WTC11 (cell line): Measurements from ENCODE around the gene GPR161. TPM values are rescaled to one million over a fixed set of nuclear protein-coding genes. Genes with fewer than 3 reads are reported as not detected.

Experiments
- ATAC-seq: fragments of 200-7000 bp; cut with Tn5 transposase; 2 replicates; pipeline ENCODE4 v1.10.0; 2021; ENCODE audit warnings: mild to moderate bottlenecking, moderate library complexity
- CTCF ChIA-PET: fragments of 300-600 bp; sonication (Branson Sonifier 250); formaldehyde crosslinking; loops from one replicate; lab custom pipeline; 2021; ENCODE audit warnings: antibody characterized with exemption; lab: Charles Lee
- POLR2A ChIA-PET: fragments of 350-600 bp; sonication (Branson Sonifier 250); formaldehyde crosslinking; loops from one replicate; lab custom pipeline; 2021; ENCODE audit warnings: antibody characterized with exemption; lab: Charles Lee
- DNase-seq: peaks from one replicate; pipeline ENCODE4 v3.0.0; 2021; ENCODE audit warnings: low spot score
- H3K27ac Mint-ChIP-seq: 2 replicates; pipeline ENCODE4 v1.8.0; 2021; ENCODE audit warnings: mixed read lengths
- H3K27me3 Mint-ChIP-seq: 2 replicates; pipeline ENCODE4 v1.8.0; 2021; ENCODE audit warnings: low read depth, mild to moderate bottlenecking, moderate library complexity, mixed read lengths
- H3K36me3 Mint-ChIP-seq: 2 replicates; pipeline ENCODE4 v1.8.0; 2021; ENCODE audit warnings: mixed read lengths
- H3K4me1 Mint-ChIP-seq: 2 replicates; pipeline ENCODE4 v1.8.0; 2022; ENCODE audit warnings: mixed read lengths
- H3K4me3 Mint-ChIP-seq: 2 replicates; pipeline ENCODE4 v1.8.0; 2021; ENCODE audit warnings: mild to moderate bottlenecking, moderate library complexity, mixed read lengths
- H3K9me3 Mint-ChIP-seq: 2 replicates; pipeline ENCODE4 v1.8.0; 2021; ENCODE audit warnings: mixed read lengths
- AFF4 ChIP-seq: sonication (generic); formaldehyde crosslinking; IDR thresholded peaks from 2 replicates; pipeline ENCODE4 v1.8.1; 2023; ENCODE audit warnings: mild to moderate bottlenecking, missing genetic modification reagents, borderline replicate concordance
- ARID4B ChIP-seq: sonication (generic); formaldehyde crosslinking; IDR thresholded peaks from 2 replicates; pipeline ENCODE4 v1.8.0; 2023; ENCODE audit warnings: missing genetic modification reagents, mild to moderate bottlenecking, borderline replicate concordance
- ATF1 ChIP-seq: sonication (generic); formaldehyde crosslinking; IDR thresholded peaks from 2 replicates; pipeline ENCODE4 v1.8.1; 2023; ENCODE audit warnings: mild to moderate bottlenecking, moderate library complexity, missing genetic modification reagents
- CREM ChIP-seq: sonication (generic); formaldehyde crosslinking; IDR thresholded peaks from 2 replicates; pipeline ENCODE4 v1.8.1; 2022; ENCODE audit warnings: mild to moderate bottlenecking, missing genetic modification reagents, moderate library complexity
- EMX1 ChIP-seq: fragments of 250-450 bp; sonication (Bioruptor Pico); IDR thresholded peaks from 2 replicates; pipeline ENCODE4 v1.8.0; 2021; ENCODE audit warnings: mild to moderate bottlenecking
- FOXP4 ChIP-seq: sonication (generic); formaldehyde crosslinking; IDR thresholded peaks from 2 replicates; pipeline ENCODE4 v1.8.0; 2022; ENCODE audit warnings: mild to moderate bottlenecking, missing genetic modification reagents
- GABPB1 ChIP-seq: sonication (generic); formaldehyde crosslinking; IDR thresholded peaks from 2 replicates; pipeline ENCODE4 v1.8.1; 2023; ENCODE audit warnings: mild to moderate bottlenecking, missing genetic modification reagents
- NR2C2 ChIP-seq: sonication (generic); formaldehyde crosslinking; IDR thresholded peaks from 2 replicates; pipeline ENCODE4 v1.8.0; 2022; ENCODE audit warnings: mild to moderate bottlenecking, missing genetic modification reagents
- PRRX2 ChIP-seq: fragments of 250-450 bp; sonication (Bioruptor Pico); IDR thresholded peaks from 2 replicates; pipeline ENCODE4 v1.8.0; 2021; ENCODE audit warnings: mild to moderate bottlenecking
- TEAD1 ChIP-seq: sonication (generic); formaldehyde crosslinking; IDR thresholded peaks from 2 replicates; pipeline ENCODE4 v1.8.0; 2022; ENCODE audit warnings: mild to moderate bottlenecking, missing genetic modification reagents
- TEAD4 ChIP-seq: sonication (generic); formaldehyde crosslinking; IDR thresholded peaks from 2 replicates; pipeline ENCODE4 v1.8.0; 2022; ENCODE audit warnings: mild to moderate bottlenecking, missing genetic modification reagents
- ZNF232 ChIP-seq: sonication (generic); formaldehyde crosslinking; IDR thresholded peaks from 2 replicates; pipeline ENCODE4 v1.8.0; 2022; ENCODE audit warnings: mild to moderate bottlenecking, missing genetic modification reagents
- ZNF263 ChIP-seq: sonication (generic); formaldehyde crosslinking; IDR thresholded peaks from 2 replicates; pipeline ENCODE4 v1.8.1; 2022; ENCODE audit warnings: low read depth, mild to moderate bottlenecking, moderate library complexity, missing genetic modification reagents
- ZNF281 ChIP-seq: sonication (generic); formaldehyde crosslinking; IDR thresholded peaks from 2 replicates; pipeline ENCODE4 v1.8.0; 2023; ENCODE audit warnings: mild to moderate bottlenecking, missing genetic modification reagents
- ZNF396 ChIP-seq: fragments of 250-450 bp; sonication (Bioruptor Pico); IDR thresholded peaks from 2 replicates; pipeline ENCODE4 v1.8.0; 2021; ENCODE audit warnings: mild to moderate bottlenecking, moderate library complexity, borderline replicate concordance
- total RNA-seq: library from RNA; stranded (reverse); gene quantifications from 3 replicates; pipeline ENCODE4 v1.2.3, GENCODE V29; 2021

GPR161 gene
- total RNA-seq, 1 experiment from 2014 or later, result 11.6 TPM

GRCh38 chr1:168129933-168130332, 6.8 kb downstream of the GPR161 start:
- ChIA-PET CTCF (interaction anchor here (0.6 to 2.7 kb wide), 6 partner anchors 8 to 1260 kb away, joined by 3 to 11 read pairs (median 6); no protein-coding TSS in a partner anchor), POLR2A (no interaction called here)
- no peak for TF ChIP-seq EMX1
- TF ChIP-seq AFF4 (CRISPR knock-in tag), result no peak
- TF ChIP-seq NR2C2, result no peak
- no peak for TF ChIP-seq TEAD1
- TF ChIP-seq ZNF281, result no peak
- TF ChIP-seq ZNF263 (CRISPR knock-in tag), result no peak
- Mint-ChIP-seq H3K4me3 (no peak overlapping the region), H3K9me3 (peaks cover 11% of the 10 kb centered on the region), H3K27me3 (peaks cover 7% of the 10 kb centered on the region), H3K4me1 (peaks cover 18% of the 10 kb centered on the region), H3K36me3 (peaks cover 24% of the 10 kb centered on the region), H3K27ac (no peak overlapping the region)
- DNase-seq (no peak), ATAC-seq (peak; percentile 85)

- ATAC-seq (no peak), DNase-seq (no peak)
- POLR2A ChIA-PET, result no interaction called here
- Mint-ChIP-seq H3K36me3 (peaks cover 24% of the 10 kb centered on the region), H3K9me3 (peaks cover 11% of the 10 kb centered on the region), H3K27me3 (no peaks in the 10 kb centered on the region), H3K4me3 (no peak overlapping the region), H3K27ac (no peak overlapping the region), H3K4me1 (peaks cover 9% of the 10 kb centered on the region)
- CTCF ChIA-PET, result interaction anchor here (1.6 kb wide), 1 partner anchor 23 kb away, joined by 3 read pairs; no protein-coding TSS in a partner anchor
- TF ChIP-seq ZNF396 (CRISPR knock-in tag), result no peak
- TF ChIP-seq ATF1 (CRISPR knock-in tag), result no peak
- TF ChIP-seq FOXP4 (CRISPR knock-in tag), result no peak
- TF ChIP-seq ZNF232 (CRISPR knock-in tag), result no peak
- TF ChIP-seq GABPB1 (CRISPR knock-in tag), result no peak
- TF ChIP-seq TEAD4 (CRISPR knock-in tag), result no peak
- no peak for TF ChIP-seq AFF4 (CRISPR knock-in tag)
- no peak for TF ChIP-seq ZNF281
- no peak for TF ChIP-seq CREM (CRISPR knock-in tag)
- TF ChIP-seq PRRX2 (CRISPR knock-in tag), result no peak
- TF ChIP-seq ARID4B (CRISPR knock-in tag), result no peak
Measured at GRCh38 chr1:168127503-168127902, 9.2 kb downstream of the GPR161 start.
